A549 (cell line): Measurements from ENCODE around the gene IPO11. TPM values are rescaled to one million over a fixed set of nuclear protein-coding genes. Genes with fewer than 3 reads are reported as not detected.

Source experiments
- ATAC-seq, 2 experiments: fragments of 200-7000 bp in 1 of 2; fragments of >200 bp in 1 of 2; cut with Nextera tagmentation in 1 of 2; cut with Tn5 transposase in 1 of 2; 3 replicates each; pipeline versions ENCODE4 v1.8.0 to v1.9.1; 2018 to 2020; ENCODE audit warnings: mild to moderate bottlenecking in 1 of 2, moderate library complexity in 1 of 2
- CTCF ChIA-PET: fragments of 300-600 bp; sonication (Branson Sonifier 250); formaldehyde crosslinking; extraction: SDS; loops from one replicate; lab custom pipeline; 2021; ENCODE audit warnings: antibody characterized with exemption, inconsistent platforms; lab: Yijun Ruan, JAX
- POLR2A ChIA-PET: fragments of 350-600 bp; formaldehyde crosslinking; extraction: SDS; loops from one replicate; lab custom pipeline; 2021; ENCODE audit warnings: antibody characterized with exemption, inconsistent platforms; lab: Yijun Ruan, JAX
- DNase-seq, 2 experiments: peaks; one replicate each; pipeline versions ENCODE4 v3.0.0 to v3.0.0-alpha.2; 2011 to 2016; ENCODE audit warnings: low read depth in 1 of 2, low spot score in 1 of 2
- FAIRE-seq: peaks from 2 replicates; lab custom pipeline; 2011; peaks lifted over from hg19 to GRCh38; lab: Jason Lieb, UNC
- H3K27ac ChIP-seq, 2 experiments: fragments of >200 bp; sonication (Bioruptor Twin); formaldehyde crosslinking; 3 replicates each; pipeline ENCODE4 v1.5.1; 2016 to 2017
- H3K4me1 ChIP-seq: fragments of >200 bp; sonication (Bioruptor Twin); formaldehyde crosslinking; 3 replicates; pipeline ENCODE4 v1.6.1; 2016
- H3K4me2 ChIP-seq: fragments of >200 bp; sonication (Bioruptor Twin); formaldehyde crosslinking; 3 replicates; pipeline ENCODE4 v1.6.1; 2016
- H3K4me3 ChIP-seq: fragments of >200 bp; sonication (Bioruptor Twin); formaldehyde crosslinking; 3 replicates; pipeline ENCODE4 v1.5.1; 2016
- H3K9me3 ChIP-seq: fragments of >200 bp; sonication (Bioruptor Twin); formaldehyde crosslinking; 3 replicates; pipeline ENCODE4 v1.6.1; 2016
- CBX2 ChIP-seq: fragments of 200-600 bp; sonication (generic); IDR thresholded peaks from 2 replicates; pipeline ENCODE4 v1.6.1; 2016; ENCODE audit warnings: low read depth, mild to moderate bottlenecking, borderline replicate concordance
- CBX8 ChIP-seq: fragments of 200-600 bp; sonication (generic); IDR thresholded peaks from 2 replicates; pipeline ENCODE4 v1.6.1; 2016
- CHD2 ChIP-seq: fragments of 150-350 bp; IDR thresholded peaks from 2 replicates; pipeline ENCODE4 v1.6.1; 2014; ENCODE audit warnings: low read length; ENCODE audit not compliant: partially characterized antibody
- EHF ChIP-seq: fragments of 250-450 bp; sonication (Bioruptor Pico); IDR thresholded peaks from 2 replicates; pipeline ENCODE4 v1.5.0; 2020; ENCODE audit warnings: mild to moderate bottlenecking
- EP300 ChIP-seq, 2 experiments: fragments of >200 bp; sonication (Bioruptor Twin); formaldehyde crosslinking; IDR thresholded peaks; 2 replicates in 1 of 2; 3 replicates in 1 of 2; pipeline ENCODE4 v1.6.1; 2016 to 2017
- ESRRA ChIP-seq: fragments of 150-350 bp; IDR thresholded peaks from 2 replicates; pipeline ENCODE4 v1.6.1; 2014; ENCODE audit warnings: mild to moderate bottlenecking, low read length, borderline replicate concordance
- FOSL2 ChIP-seq, 2 experiments: fragments of 450-650 bp in 1 of 2; fragments of >200 bp in 1 of 2; sonication (Bioruptor Twin) in 1 of 2; formaldehyde crosslinking; IDR thresholded peaks; 2 replicates each; pipeline versions ENCODE4 v1.5.0 to v1.6.1; 2016 to 2020; ENCODE audit warnings: mild to moderate bottlenecking in 1 of 2, moderate library complexity in 1 of 2
- GATA3 ChIP-seq: IDR thresholded peaks from 2 replicates; pipeline ENCODE4 v1.6.1; 2012; ENCODE audit warnings: borderline replicate concordance
- HOXA7 ChIP-seq: fragments of 250-450 bp; sonication (Bioruptor Pico); IDR thresholded peaks from 2 replicates; pipeline ENCODE4 v1.5.0; 2020; ENCODE audit warnings: mild to moderate bottlenecking, moderate library complexity
- KDM1A ChIP-seq: fragments of 200-600 bp; sonication (generic); IDR thresholded peaks from 2 replicates; pipeline ENCODE4 v1.6.1; 2016; ENCODE audit warnings: low read depth, mild to moderate bottlenecking
- NPAS2 ChIP-seq: fragments of 250-450 bp; sonication (Bioruptor Pico); IDR thresholded peaks from 2 replicates; pipeline ENCODE4 v1.8.0; 2022; ENCODE audit warnings: mild to moderate bottlenecking, moderate library complexity, borderline replicate concordance
- PHF8 ChIP-seq: fragments of 200-600 bp; sonication (generic); IDR thresholded peaks from 2 replicates; pipeline ENCODE4 v1.6.1; 2016; ENCODE audit warnings: low read depth, mild to moderate bottlenecking, antibody characterized with exemption, moderate library complexity, borderline replicate concordance
- POLR2AphosphoS2 ChIP-seq: conservative IDR thresholded peaks from 2 replicates; pipeline ENCODE4 v1.6.1; 2012; ENCODE audit warnings: low read length, improper control_type of control experiment, inconsistent platforms
- RARB ChIP-seq: fragments of 250-450 bp; sonication (Bioruptor Pico); IDR thresholded peaks from 2 replicates; pipeline ENCODE4 v1.8.0; 2021; ENCODE audit warnings: mild to moderate bottlenecking, moderate library complexity
- SMC3 ChIP-seq: fragments of >200 bp; sonication (Bioruptor Twin); formaldehyde crosslinking; IDR thresholded peaks from 3 replicates; pipeline ENCODE4 v1.6.1; 2018; ENCODE audit warnings: inconsistent platforms
- TFCP2L1 ChIP-seq: fragments of 250-450 bp; sonication (Bioruptor Pico); IDR thresholded peaks from 2 replicates; pipeline ENCODE4 v1.5.0; 2021; ENCODE audit warnings: mild to moderate bottlenecking
- TP53 ChIP-seq: fragments of 250-450 bp; sonication (Bioruptor Pico); IDR thresholded peaks from 2 replicates; pipeline ENCODE4 v1.5.0; 2021; ENCODE audit warnings: mild to moderate bottlenecking, moderate library complexity
- WGBS: methylation state at CpG from one replicate; pipeline ENCODE4 v1.1.6; 2017; ENCODE audit errors: missing lambda C conversion rate; 5-methylcytosine and 5-hydroxymethylcytosine counted together
- polyA plus RNA-seq, 4 experiments: library from polyadenylated mRNA; depleted of rRNA in 3 of 4; stranded (reverse); fragments of >200 nt; fragmentation: RNase III in 1 of 4; extraction: RNeasy Plus Mini Kit Qiagen cat#74134 plus additional on column Dnase treatment in 1 of 4; gene quantifications; 2 replicates in 3 of 4; 3 replicates in 1 of 4; pipeline ENCODE4 v1.2.3, GENCODE V29; 2011 to 2017
- TF ChIP-seq, protein P1 (sequence below): fragments of 450-650 bp; IDR thresholded peaks from 2 replicates; pipeline ENCODE4 v1.6.1; 2014; ENCODE audit warnings: antibody characterized with exemption
- TF ChIP-seq, protein P2 (sequence below): fragments of >200 bp; sonication (Bioruptor Twin); formaldehyde crosslinking; IDR thresholded peaks from 3 replicates; pipeline ENCODE4 v1.6.1; 2016
- TF ChIP-seq, protein P3 (sequence below): IDR thresholded peaks from 2 replicates; pipeline ENCODE4 v1.6.1; 2012
- TF ChIP-seq, protein P4 (sequence below): IDR thresholded peaks from 2 replicates; pipeline ENCODE4 v1.6.1; 2012
- TF ChIP-seq, protein P5 (sequence below): fragments of 200-600 bp; sonication (generic); IDR thresholded peaks from 2 replicates; pipeline ENCODE4 v1.6.1; 2016; ENCODE audit warnings: antibody characterized with exemption, mild to moderate bottlenecking, moderate library complexity
- TF ChIP-seq, protein P6 (sequence below): fragments of >200 bp; sonication (Bioruptor Twin); formaldehyde crosslinking; IDR thresholded peaks from 3 replicates; pipeline ENCODE4 v1.5.1; 2016

IPO11 gene
- polyA plus RNA-seq, 2 of the 4 experiments (the other 2 are of a cell fraction), result 20.7 to 33.0 TPM

DNA sequence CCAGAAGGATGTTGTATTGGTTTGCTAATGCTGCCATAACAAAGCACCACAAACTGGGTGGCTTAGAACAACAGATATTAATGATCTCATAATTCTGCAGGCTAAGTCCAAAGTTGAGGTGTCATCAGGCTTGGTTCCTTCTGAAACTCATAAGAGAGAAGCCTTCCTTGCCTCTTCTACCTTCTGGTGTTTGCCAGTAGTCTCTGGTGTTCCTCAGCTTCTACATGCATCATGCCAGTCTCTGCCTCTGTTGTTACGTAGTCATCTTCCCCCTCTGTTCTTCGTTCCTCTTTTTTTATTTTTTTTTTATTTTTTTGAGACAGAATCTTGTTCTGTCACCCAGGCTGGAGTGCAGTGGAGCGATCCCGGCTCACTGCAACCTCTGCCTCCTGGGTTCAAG lies 227.9 kb downstream of the IPO11 start:
- no peak overlapping the region for H3K27ac ChIP-seq
- 94% methylated on average over 4 of the region's 4 CpGs for WGBS
- DNase-seq (no peak), FAIRE-seq (no peak), ATAC-seq (no peak)
- POLR2A ChIA-PET, result no interaction called here
- CTCF ChIA-PET, result interaction anchor here (1.5 kb wide), 1 partner anchor 180 kb away, joined by 3 read pairs; no protein-coding TSS in a partner anchor
- H3K9me3 ChIP-seq, result no peaks in the 10 kb centered on the region
- TF ChIP-seq, protein P1, sequence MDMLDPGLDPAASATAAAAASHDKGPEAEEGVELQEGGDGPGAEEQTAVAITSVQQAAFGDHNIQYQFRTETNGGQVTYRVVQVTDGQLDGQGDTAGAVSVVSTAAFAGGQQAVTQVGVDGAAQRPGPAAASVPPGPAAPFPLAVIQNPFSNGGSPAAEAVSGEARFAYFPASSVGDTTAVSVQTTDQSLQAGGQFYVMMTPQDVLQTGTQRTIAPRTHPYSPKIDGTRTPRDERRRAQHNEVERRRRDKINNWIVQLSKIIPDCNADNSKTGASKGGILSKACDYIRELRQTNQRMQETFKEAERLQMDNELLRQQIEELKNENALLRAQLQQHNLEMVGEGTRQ, result no peak
- TF ChIP-seq EHF (CRISPR knock-in tag) (no peak), PHF8 (no peak), CBX8 (no peak), CHD2 (no peak), NPAS2 (no peak), CBX2 (no peak)
- H3K4me1 ChIP-seq, result no peaks in the 10 kb centered on the region
- H3K4me2 ChIP-seq, result no peak overlapping the region
- H3K4me3 ChIP-seq, result no peak overlapping the region

DNA sequence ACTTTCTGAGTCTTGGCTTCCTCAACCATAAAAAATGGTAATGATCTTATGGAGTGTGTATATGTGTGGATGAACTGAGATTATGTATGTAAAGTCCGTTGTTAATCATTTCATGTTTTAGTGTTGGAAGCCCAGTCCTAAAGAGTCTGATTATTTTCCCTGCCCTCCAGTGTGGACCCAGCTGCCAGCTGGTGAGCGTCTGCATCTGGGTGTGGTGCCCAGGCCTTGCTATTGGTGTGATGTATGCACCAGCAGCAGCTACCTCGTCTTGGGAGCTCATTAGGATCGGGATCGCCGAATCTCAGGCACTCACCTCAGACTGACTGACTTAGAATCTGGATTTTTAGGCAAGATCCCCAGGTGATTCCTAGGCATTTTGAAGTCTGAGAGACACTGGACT lies 229.9 kb downstream of the IPO11 start:
- ChIA-PET CTCF (no interaction called here), POLR2A (no interaction called here)
- H3K4me3 ChIP-seq, result no peak overlapping the region
- H3K4me2 ChIP-seq, result no peak overlapping the region
- no peak overlapping the region for H3K27ac ChIP-seq
- H3K4me1 ChIP-seq, result no peaks in the 10 kb centered on the region
- 83% methylated on average over 6 of the region's 6 CpGs for WGBS
- no peak for FAIRE-seq
- no peak for ATAC-seq
- TF ChIP-seq KDM1A, result no peak
- no peak for DNase-seq
- H3K9me3 ChIP-seq, result no peaks in the 10 kb centered on the region

DNA sequence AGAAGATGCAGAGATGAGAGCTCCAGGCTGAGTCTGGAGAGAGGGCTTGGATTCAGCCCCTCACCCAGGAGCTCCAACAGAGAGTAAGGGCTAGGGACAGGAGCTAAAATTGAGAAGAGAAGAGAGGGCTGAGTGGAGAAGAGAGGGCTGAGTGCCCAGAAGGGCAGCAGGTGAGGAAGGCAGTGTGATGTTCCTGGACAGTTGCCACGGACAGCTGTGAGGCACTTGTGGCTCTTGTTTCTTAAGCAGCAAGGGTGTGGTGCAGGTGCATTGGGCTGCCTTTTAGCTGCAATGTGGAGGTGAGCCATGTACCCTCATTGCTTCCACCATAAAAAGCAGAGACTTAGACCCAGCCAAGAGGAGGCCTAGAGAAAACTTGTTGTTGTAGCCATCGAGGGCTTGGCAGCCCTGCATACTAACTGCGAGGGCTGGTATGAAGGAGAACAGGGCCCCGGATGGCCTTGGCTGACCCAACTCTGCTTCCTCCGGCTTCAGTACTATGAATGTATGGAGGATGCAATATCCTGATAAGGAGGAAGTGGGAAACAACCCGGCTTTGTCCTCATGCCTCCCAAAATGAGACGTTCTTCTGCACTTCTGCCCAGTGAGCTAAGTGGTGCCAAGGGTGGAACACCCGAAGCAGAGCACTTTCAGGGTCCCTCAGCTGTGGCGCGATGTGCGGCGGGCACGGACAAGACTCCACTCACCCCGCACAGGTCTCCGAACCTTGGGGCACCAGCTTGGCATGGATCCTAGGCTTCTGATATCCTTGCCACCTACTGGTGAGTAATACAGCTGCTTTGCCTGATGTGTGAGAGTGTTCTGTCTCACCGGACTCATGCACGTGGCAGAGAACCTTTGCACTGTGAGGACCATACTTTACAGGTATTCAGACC lies 231.2 kb downstream of the IPO11 start:
- H3K4me3 ChIP-seq, result no peak overlapping the region
- ATAC-seq, result peak; percentile 20 to 39; a peak in 2 of 6 replicates
- CTCF ChIA-PET, result no interaction called here

More for the DNA sequence above, 231.2 kb downstream of the IPO11 start:
- WGBS, result 92% methylated on average over 17 of the region's 17 CpGs
- Histone ChIP-seq H3K4me1 (no peaks in the 10 kb centered on the region), H3K9me3 (no peaks in the 10 kb centered on the region), H3K4me2 (no peak overlapping the region), H3K27ac (no peak overlapping the region)
- POLR2A ChIA-PET, result no interaction called here
- FAIRE-seq (no peak), DNase-seq (no peak)
- TF ChIP-seq, protein P2, sequence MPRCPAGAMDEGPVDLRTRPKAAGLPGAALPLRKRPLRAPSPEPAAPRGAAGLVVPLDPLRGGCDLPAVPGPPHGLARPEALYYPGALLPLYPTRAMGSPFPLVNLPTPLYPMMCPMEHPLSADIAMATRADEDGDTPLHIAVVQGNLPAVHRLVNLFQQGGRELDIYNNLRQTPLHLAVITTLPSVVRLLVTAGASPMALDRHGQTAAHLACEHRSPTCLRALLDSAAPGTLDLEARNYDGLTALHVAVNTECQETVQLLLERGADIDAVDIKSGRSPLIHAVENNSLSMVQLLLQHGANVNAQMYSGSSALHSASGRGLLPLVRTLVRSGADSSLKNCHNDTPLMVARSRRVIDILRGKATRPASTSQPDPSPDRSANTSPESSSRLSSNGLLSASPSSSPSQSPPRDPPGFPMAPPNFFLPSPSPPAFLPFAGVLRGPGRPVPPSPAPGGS, result no peak
- no peak for TF ChIP-seq HOXA7 (CRISPR knock-in tag)
- no peak for TF ChIP-seq TFCP2L1 (CRISPR knock-in tag)
- no peak for TF ChIP-seq EP300 (IDR thresholded peaks at IDR 0.05)
- no peak for TF ChIP-seq RARB (CRISPR knock-in tag)
- TF ChIP-seq, protein P3, sequence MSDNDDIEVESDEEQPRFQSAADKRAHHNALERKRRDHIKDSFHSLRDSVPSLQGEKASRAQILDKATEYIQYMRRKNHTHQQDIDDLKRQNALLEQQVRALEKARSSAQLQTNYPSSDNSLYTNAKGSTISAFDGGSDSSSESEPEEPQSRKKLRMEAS, result no peak
- TF ChIP-seq SMC3, result no peak
- TF ChIP-seq KDM1A, result no peak
- TF ChIP-seq ESRRA, result no peak
- TF ChIP-seq PHF8, result no peak
- no peak for TF ChIP-seq FOSL2 (IDR thresholded peaks at IDR 0.05)
- no peak for TF ChIP-seq FOSL2 (CRISPR knock-in tag; IDR thresholded peaks at IDR 0.05)
- TF ChIP-seq, protein P4, sequence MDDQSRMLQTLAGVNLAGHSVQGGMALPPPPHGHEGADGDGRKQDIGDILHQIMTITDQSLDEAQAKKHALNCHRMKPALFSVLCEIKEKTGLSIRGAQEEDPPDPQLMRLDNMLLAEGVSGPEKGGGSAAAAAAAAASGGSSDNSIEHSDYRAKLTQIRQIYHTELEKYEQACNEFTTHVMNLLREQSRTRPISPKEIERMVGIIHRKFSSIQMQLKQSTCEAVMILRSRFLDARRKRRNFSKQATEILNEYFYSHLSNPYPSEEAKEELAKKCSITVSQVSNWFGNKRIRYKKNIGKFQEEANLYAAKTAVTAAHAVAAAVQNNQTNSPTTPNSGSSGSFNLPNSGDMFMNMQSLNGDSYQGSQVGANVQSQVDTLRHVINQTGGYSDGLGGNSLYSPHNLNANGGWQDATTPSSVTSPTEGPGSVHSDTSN, result no peak
- TF ChIP-seq TP53, result no peak
- TF ChIP-seq CBX2, result no peak
- TF ChIP-seq POLR2AphosphoS2, result no peak
- no peak for TF ChIP-seq GATA3
- TF ChIP-seq, protein P5, sequence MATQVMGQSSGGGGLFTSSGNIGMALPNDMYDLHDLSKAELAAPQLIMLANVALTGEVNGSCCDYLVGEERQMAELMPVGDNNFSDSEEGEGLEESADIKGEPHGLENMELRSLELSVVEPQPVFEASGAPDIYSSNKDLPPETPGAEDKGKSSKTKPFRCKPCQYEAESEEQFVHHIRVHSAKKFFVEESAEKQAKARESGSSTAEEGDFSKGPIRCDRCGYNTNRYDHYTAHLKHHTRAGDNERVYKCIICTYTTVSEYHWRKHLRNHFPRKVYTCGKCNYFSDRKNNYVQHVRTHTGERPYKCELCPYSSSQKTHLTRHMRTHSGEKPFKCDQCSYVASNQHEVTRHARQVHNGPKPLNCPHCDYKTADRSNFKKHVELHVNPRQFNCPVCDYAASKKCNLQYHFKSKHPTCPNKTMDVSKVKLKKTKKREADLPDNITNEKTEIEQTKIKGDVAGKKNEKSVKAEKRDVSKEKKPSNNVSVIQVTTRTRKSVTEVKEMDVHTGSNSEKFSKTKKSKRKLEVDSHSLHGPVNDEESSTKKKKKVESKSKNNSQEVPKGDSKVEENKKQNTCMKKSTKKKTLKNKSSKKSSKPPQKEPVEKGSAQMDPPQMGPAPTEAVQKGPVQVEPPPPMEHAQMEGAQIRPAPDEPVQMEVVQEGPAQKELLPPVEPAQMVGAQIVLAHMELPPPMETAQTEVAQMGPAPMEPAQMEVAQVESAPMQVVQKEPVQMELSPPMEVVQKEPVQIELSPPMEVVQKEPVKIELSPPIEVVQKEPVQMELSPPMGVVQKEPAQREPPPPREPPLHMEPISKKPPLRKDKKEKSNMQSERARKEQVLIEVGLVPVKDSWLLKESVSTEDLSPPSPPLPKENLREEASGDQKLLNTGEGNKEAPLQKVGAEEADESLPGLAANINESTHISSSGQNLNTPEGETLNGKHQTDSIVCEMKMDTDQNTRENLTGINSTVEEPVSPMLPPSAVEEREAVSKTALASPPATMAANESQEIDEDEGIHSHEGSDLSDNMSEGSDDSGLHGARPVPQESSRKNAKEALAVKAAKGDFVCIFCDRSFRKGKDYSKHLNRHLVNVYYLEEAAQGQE, result no peak
- TF ChIP-seq, protein P6, sequence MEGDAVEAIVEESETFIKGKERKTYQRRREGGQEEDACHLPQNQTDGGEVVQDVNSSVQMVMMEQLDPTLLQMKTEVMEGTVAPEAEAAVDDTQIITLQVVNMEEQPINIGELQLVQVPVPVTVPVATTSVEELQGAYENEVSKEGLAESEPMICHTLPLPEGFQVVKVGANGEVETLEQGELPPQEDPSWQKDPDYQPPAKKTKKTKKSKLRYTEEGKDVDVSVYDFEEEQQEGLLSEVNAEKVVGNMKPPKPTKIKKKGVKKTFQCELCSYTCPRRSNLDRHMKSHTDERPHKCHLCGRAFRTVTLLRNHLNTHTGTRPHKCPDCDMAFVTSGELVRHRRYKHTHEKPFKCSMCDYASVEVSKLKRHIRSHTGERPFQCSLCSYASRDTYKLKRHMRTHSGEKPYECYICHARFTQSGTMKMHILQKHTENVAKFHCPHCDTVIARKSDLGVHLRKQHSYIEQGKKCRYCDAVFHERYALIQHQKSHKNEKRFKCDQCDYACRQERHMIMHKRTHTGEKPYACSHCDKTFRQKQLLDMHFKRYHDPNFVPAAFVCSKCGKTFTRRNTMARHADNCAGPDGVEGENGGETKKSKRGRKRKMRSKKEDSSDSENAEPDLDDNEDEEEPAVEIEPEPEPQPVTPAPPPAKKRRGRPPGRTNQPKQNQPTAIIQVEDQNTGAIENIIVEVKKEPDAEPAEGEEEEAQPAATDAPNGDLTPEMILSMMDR, result no peak
